A673 (cell line): ENCODE measurements around the gene MS4A4A.

Source experiments
- CTCF ChIP-seq: fragments of 300-800, 200-600 bp; sonication (generic); conservative IDR thresholded peaks from 2 replicates; pipeline ENCODE4 v1.5.1; 2017; ENCODE audit warnings: low read depth, mild to moderate bottlenecking, antibody characterized with exemption, low read length, moderate library complexity, mixed read lengths
- EZH2 ChIP-seq: fragments of 200-600 bp; sonication (generic); IDR thresholded peaks from 2 replicates; pipeline ENCODE4 v1.6.1; 2017; ENCODE audit warnings: borderline replicate concordance, low read depth, mild to moderate bottlenecking, mixed read lengths, antibody characterized with exemption, low read length; ENCODE audit not compliant: poor library complexity, severe bottlenecking

GRCh38 chr11:60347084-60347797 is 66.8 kb downstream of the MS4A4A start:
- TF ChIP-seq CTCF (no peak), EZH2 (no peak)
